ENCODE measurements around the gene GALNT6.

Gene GALNT6

DNA sequence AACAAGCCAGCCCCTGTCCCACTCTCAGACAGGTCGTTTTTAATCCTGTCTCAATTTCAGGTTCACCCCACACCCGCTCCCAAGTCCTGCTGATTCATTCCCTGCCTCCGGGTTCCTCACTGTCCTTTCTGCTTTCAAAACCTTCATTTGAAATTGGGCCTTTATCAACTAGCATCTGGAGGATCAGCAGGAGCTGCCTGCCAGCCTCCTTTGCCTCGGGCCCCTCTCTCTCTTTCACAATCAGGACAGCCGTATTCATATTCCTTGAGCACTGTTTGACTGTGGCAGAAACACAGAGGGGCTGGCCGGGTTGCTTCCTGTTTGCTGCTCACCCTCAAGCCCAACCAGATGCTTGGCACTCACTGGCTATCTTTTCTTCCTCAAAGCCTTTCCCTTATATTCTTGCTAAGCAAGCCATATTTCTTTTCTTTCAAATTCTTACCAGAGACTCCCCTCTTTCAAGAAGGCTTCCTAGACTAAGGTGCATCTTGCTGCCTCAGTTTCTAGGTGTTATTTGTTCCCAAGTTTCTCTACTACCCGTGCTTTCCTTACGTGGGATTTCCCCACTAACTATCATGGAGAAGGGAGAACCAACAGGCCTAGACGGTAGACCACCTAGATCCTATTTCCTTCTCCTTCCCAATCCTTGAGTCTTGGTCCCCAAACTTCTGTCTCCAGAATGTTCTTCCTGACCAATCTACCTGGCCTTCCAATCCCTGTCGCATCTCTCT, 3.0 kb downstream of the GALNT6 start:
- Histone ChIP-seq H3F3A (ENCODE audit: insufficient read depth, low read length) (no peaks in the 10 kb centered on the region), H3K4me3 (ENCODE audit: low read depth, low read length, poor library complexity, severe bottlenecking) (no peak overlapping the region), H2AFZ (ENCODE audit: low read length) (no peak overlapping the region), H3K36me3 (ENCODE audit: insufficient read depth, low read length) (no peaks in the 10 kb centered on the region), H4K20me1 (ENCODE audit: insufficient read depth, low read length) (no peaks in the 10 kb centered on the region), H3K4me2 (ENCODE audit: low read length) (no peak overlapping the region), H3K9me3 (ENCODE audit: low read length) (no peaks in the 10 kb centered on the region), H3K4me1 (ENCODE audit: insufficient read depth, low read length, severe bottlenecking) (peaks cover 19% of the 10 kb centered on the region), H3K79me2 (ENCODE audit: insufficient read depth, low read length) (no peaks in the 10 kb centered on the region), H3K27ac (ENCODE audit: low read depth, low read length, poor library complexity, severe bottlenecking) (no peak overlapping the region), H3K9ac (ENCODE audit: low read length) (no peak overlapping the region), H3K27me3 (ENCODE audit: insufficient read depth, low read length) (no peaks in the 10 kb centered on the region), H3K9me2 (ENCODE audit: low read depth, low read length) (no peaks in the 10 kb centered on the region)
- TF ChIP-seq, protein P1, sequence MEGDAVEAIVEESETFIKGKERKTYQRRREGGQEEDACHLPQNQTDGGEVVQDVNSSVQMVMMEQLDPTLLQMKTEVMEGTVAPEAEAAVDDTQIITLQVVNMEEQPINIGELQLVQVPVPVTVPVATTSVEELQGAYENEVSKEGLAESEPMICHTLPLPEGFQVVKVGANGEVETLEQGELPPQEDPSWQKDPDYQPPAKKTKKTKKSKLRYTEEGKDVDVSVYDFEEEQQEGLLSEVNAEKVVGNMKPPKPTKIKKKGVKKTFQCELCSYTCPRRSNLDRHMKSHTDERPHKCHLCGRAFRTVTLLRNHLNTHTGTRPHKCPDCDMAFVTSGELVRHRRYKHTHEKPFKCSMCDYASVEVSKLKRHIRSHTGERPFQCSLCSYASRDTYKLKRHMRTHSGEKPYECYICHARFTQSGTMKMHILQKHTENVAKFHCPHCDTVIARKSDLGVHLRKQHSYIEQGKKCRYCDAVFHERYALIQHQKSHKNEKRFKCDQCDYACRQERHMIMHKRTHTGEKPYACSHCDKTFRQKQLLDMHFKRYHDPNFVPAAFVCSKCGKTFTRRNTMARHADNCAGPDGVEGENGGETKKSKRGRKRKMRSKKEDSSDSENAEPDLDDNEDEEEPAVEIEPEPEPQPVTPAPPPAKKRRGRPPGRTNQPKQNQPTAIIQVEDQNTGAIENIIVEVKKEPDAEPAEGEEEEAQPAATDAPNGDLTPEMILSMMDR (IDR thresholded peaks at IDR 0.05; ENCODE audit: low read length): no peak
- TF ChIP-seq EZH2 (IDR thresholded peaks at IDR 0.05; ENCODE audit: borderline replicate concordance, low read length): no peak

DNA sequence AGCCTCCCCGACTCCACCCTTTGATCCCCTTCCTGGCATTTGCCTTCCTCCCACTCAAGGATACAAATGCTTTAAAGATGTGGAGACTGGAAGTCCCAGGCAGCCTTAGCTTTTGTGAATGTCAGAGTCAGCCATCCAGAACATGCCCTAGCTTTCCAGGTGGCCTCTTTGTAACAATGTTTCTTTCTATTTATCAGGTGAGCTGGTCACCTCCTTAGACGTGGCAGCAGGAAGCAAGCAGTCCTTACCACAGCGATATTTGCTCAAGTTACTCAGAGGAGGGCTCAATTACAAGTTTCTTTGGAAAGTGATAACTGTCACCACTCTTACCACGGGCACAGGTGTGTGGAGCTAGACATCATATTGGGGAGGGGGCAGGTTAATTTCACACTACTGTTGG, 4.9 kb downstream of the GALNT6 start:
- no peaks in the 10 kb centered on the region for H3K79me2 ChIP-seq (ENCODE audit: insufficient read depth, low read length)
- H3F3A ChIP-seq (ENCODE audit: insufficient read depth, low read length): no peaks in the 10 kb centered on the region
- H2AFZ ChIP-seq (ENCODE audit: low read length): no peak overlapping the region
- no peaks in the 10 kb centered on the region for H3K9me2 ChIP-seq (ENCODE audit: low read depth, low read length)
- H3K9me3 ChIP-seq (ENCODE audit: low read length): no peaks in the 10 kb centered on the region
- no peaks in the 10 kb centered on the region for H3K27me3 ChIP-seq (ENCODE audit: insufficient read depth, low read length)
- no peaks in the 10 kb centered on the region for H3K36me3 ChIP-seq (ENCODE audit: insufficient read depth, low read length)
- no peak overlapping the region for H3K9ac ChIP-seq (ENCODE audit: low read length)
- peaks cover 6% of the 10 kb centered on the region for H3K4me1 ChIP-seq (ENCODE audit: insufficient read depth, low read length, severe bottlenecking)
- H3K4me2 ChIP-seq (ENCODE audit: low read length): no peak overlapping the region
- no peaks in the 10 kb centered on the region for H4K20me1 ChIP-seq (ENCODE audit: insufficient read depth, low read length)
- no peak overlapping the region for H3K4me3 ChIP-seq (ENCODE audit: low read depth, low read length, poor library complexity, severe bottlenecking)
- no peak overlapping the region for H3K27ac ChIP-seq (ENCODE audit: low read depth, low read length, poor library complexity, severe bottlenecking)
- TF ChIP-seq, protein P1 (IDR thresholded peaks at IDR 0.05; ENCODE audit: low read length): no peak
- no peak for TF ChIP-seq EZH2 (IDR thresholded peaks at IDR 0.05; ENCODE audit: borderline replicate concordance, low read length)

DNA sequence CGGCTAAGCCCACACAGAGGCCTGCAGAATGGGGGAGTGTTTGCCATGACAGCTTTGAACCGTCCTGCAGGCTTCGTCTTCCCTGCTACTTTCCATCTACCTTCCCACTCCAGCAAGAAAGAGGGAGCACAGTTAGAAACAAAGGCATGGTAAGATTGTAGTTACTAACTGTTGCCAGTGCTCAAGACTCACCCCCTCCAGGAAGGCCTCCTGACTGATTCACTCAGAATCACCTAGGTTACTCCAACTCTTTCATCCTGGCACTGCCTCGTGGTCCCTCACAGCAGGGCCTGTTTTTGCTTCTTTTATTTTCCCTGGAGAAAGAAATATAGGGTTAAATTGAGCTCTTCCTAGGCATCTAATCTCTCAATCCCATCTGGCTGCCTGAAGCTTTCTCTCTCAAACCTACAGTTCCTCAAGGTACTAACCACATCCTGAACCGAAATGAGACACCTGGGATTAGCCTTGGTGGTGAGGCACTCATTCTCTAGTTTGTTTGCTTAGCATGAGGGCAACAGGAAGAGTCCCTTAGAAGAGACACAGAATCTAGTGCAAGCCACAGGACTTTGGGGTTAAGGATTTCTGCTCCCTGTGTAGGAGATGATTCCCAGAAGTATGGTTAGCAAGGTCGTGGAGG, 7.8 kb downstream of the GALNT6 start:
- H3K9me3 ChIP-seq (ENCODE audit: low read length): no peaks in the 10 kb centered on the region
- TF ChIP-seq, protein P1 (IDR thresholded peaks at IDR 0.05; ENCODE audit: low read length): no peak
- TF ChIP-seq EZH2 (IDR thresholded peaks at IDR 0.05; ENCODE audit: borderline replicate concordance, low read length): no peak
- no peak overlapping the region for H2AFZ ChIP-seq (ENCODE audit: low read length)
- no peaks in the 10 kb centered on the region for H3F3A ChIP-seq (ENCODE audit: insufficient read depth, low read length)
- no peaks in the 10 kb centered on the region for H3K27me3 ChIP-seq (ENCODE audit: insufficient read depth, low read length)
- no peak overlapping the region for H3K9ac ChIP-seq (ENCODE audit: low read length)
- no peak overlapping the region for H3K27ac ChIP-seq (ENCODE audit: low read depth, low read length, poor library complexity, severe bottlenecking)
- H3K9me2 ChIP-seq (ENCODE audit: low read depth, low read length): no peaks in the 10 kb centered on the region
- no peaks in the 10 kb centered on the region for H4K20me1 ChIP-seq (ENCODE audit: insufficient read depth, low read length)
- no peak overlapping the region for H3K4me3 ChIP-seq (ENCODE audit: low read depth, low read length, poor library complexity, severe bottlenecking)
- no peak overlapping the region for H3K4me2 ChIP-seq (ENCODE audit: low read length)
- no peaks in the 10 kb centered on the region for H3K4me1 ChIP-seq (ENCODE audit: insufficient read depth, low read length, severe bottlenecking)
- H3K79me2 ChIP-seq (ENCODE audit: insufficient read depth, low read length): no peaks in the 10 kb centered on the region
- H3K36me3 ChIP-seq (ENCODE audit: insufficient read depth, low read length): no peaks in the 10 kb centered on the region

All from OCI-LY1 (cell line).